OCI-LY3 (cell line): ENCODE data around the gene SNX25.

ENCODE experiments used
- CTCF ChIP-seq: fragments of 200-600, 300-600 bp; sonication (generic); IDR thresholded peaks from 2 replicates; pipeline ENCODE4 v1.5.1; 2014; ENCODE audit warnings: antibody characterized with exemption, low read length, low read depth
- EZH2phosphoT487 ChIP-seq: fragments of 200-600 bp; shearing (Covaris generic); IDR thresholded peaks from 2 replicates; pipeline ENCODE4 v1.6.1; 2018; ENCODE audit warnings: antibody characterized with exemption, mixed run types, low read depth

- TF ChIP-seq CTCF (no peak), EZH2phosphoT487 (no peak)
Measured at GRCh38 chr4:185374573-185374972, 165.2 kb downstream of the SNX25 start.
